ENCODE data around the gene KLHL40. TPM values are rescaled to one million over a fixed set of nuclear protein-coding genes. Genes with fewer than 3 reads are reported as not detected.

Gene KLHL40
- total RNA-seq, 1 experiment from 2014 or later: not detected

DNA sequence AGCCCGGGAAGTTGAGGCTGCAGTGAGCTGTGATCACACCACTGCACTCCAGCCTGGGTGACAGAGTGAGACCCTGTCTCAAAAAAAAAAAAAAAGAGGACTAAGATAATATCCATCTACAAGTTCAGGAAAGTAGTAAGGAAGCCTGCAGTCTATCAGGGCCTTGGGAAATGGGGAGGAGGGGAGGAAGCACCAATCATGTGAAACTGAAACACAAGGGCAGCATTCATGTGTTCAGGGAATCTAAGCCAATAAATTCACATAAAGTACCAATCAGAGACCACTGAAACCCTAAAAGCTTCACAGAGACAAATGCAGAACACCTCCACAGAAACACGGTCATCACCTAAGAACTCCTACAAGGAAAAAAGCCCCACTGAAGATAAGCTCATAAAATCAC lies 40.1 kb downstream of the KLHL40 start:
- H3K18ac ChIP-seq (ENCODE audit: insufficient read length, low read depth, low read length): no peak overlapping the region
- H3K79me1 ChIP-seq (ENCODE audit: insufficient read depth, low read depth, low read length, poor library complexity, severe bottlenecking): no peaks in the 10 kb centered on the region
- no peak overlapping the region for H2BK20ac ChIP-seq (ENCODE audit: low read depth, low read length, poor library complexity, severe bottlenecking)
- H2BK15ac ChIP-seq (ENCODE audit: low read depth, low read length): no peak overlapping the region
- H3K27me3 ChIP-seq (ENCODE audit: insufficient read depth, low read length): no peaks in the 10 kb centered on the region
- H2BK120ac ChIP-seq (ENCODE audit: low read depth, low read length, poor library complexity, severe bottlenecking): no peak overlapping the region
- H3K4me2 ChIP-seq (ENCODE audit: insufficient read depth, insufficient read length, low read length): no peak overlapping the region
- no peak overlapping the region for H3K4ac ChIP-seq (ENCODE audit: low read depth, low read length)
- H4K8ac ChIP-seq (replicated peaks; ENCODE audit: insufficient read length, low read depth, low read length): no peak overlapping the region
- no peak overlapping the region for H3K27ac ChIP-seq (ENCODE audit: insufficient read length, low read depth, low read length)
- H3K27me3 Mint-ChIP-seq (ENCODE audit: low read depth): peaks cover 3% of the 10 kb centered on the region
- no peak overlapping the region for H2AFZ ChIP-seq (ENCODE audit: low read length)
- no peaks in the 10 kb centered on the region for H4K20me1 ChIP-seq (ENCODE audit: control insufficient read depth, insufficient read depth, insufficient read length)
- no peak overlapping the region for H2AK5ac ChIP-seq (ENCODE audit: insufficient read length, low read length)
- no CpG with 5 or more reads among the region's 2 CpGs for WGBS (ENCODE audit: extremely low coverage, insufficient read length, low lambda C conversion rate)
- no peaks in the 10 kb centered on the region for H3K23me2 ChIP-seq (ENCODE audit: insufficient read length, low read depth, low read length, poor library complexity, severe bottlenecking)
- H2BK5ac ChIP-seq (ENCODE audit: insufficient read length, low read length): no peak overlapping the region
- peaks cover 0 to under 1% of the 10 kb centered on the region in 2 experiments; a peak in 1 of 5 replicates for H3K9me3 Mint-ChIP-seq
- no peak for DNase-seq
- no peaks in the 10 kb centered on the region for H3K4me1 ChIP-seq (ENCODE audit: insufficient read depth, low read length)
- H4K91ac ChIP-seq (ENCODE audit: insufficient read length, low read depth, low read length): no peak overlapping the region
- no peaks in the 10 kb centered on the region for H3K79me2 ChIP-seq (ENCODE audit: insufficient read depth, low read length)
- no peaks in the 10 kb centered on the region; a peak in 1 of 7 replicates for H3K36me3 Mint-ChIP-seq (ENCODE audit: insufficient read depth in 1 of 3, low read depth in 3 of 3)
- no peak overlapping the region for H3K9ac ChIP-seq (ENCODE audit: extremely low read depth, insufficient read length, low read length)
- peaks cover 9 to 12% of the 10 kb centered on the region in 2 experiments for H3K4me1 Mint-ChIP-seq
- no peak overlapping the region for H3K14ac ChIP-seq (ENCODE audit: insufficient read depth, low read length)
- H3K56ac ChIP-seq (ENCODE audit: insufficient read length, low read depth, low read length): no peak overlapping the region
- H4K5ac ChIP-seq (ENCODE audit: insufficient read length, low read depth, low read length): no peak overlapping the region
- H3T11ph ChIP-seq (ENCODE audit: low read length): no peak overlapping the region
- 0 out of 7 replicates have a peak overlapping the region, but pooled peaks of 1 of the 3 experiments have one; percentile 2 for H3K27ac Mint-ChIP-seq
- no peak overlapping the region for H3K23ac ChIP-seq (ENCODE audit: insufficient read length, low read depth, low read length)
- no peak overlapping the region for H2BK12ac ChIP-seq (ENCODE audit: insufficient read length, low read depth, low read length)
- H3K4me3 Mint-ChIP-seq: no peak overlapping the region
- TF ChIP-seq, protein P1, sequence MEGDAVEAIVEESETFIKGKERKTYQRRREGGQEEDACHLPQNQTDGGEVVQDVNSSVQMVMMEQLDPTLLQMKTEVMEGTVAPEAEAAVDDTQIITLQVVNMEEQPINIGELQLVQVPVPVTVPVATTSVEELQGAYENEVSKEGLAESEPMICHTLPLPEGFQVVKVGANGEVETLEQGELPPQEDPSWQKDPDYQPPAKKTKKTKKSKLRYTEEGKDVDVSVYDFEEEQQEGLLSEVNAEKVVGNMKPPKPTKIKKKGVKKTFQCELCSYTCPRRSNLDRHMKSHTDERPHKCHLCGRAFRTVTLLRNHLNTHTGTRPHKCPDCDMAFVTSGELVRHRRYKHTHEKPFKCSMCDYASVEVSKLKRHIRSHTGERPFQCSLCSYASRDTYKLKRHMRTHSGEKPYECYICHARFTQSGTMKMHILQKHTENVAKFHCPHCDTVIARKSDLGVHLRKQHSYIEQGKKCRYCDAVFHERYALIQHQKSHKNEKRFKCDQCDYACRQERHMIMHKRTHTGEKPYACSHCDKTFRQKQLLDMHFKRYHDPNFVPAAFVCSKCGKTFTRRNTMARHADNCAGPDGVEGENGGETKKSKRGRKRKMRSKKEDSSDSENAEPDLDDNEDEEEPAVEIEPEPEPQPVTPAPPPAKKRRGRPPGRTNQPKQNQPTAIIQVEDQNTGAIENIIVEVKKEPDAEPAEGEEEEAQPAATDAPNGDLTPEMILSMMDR (conservative IDR thresholded peaks at IDR 0.05): no peak
- no peaks in the 10 kb centered on the region for H3K9me3 ChIP-seq (ENCODE audit: control insufficient read depth, low read depth, low read length)

All from H9 (cell line).